K562 (cell line): Measurements from ENCODE around the gene IMMP2L.

Experiments
- BRCA1 ChIP-seq, 2 experiments: fragments of 450-650 bp in 1 of 2; sonication (generic) in 1 of 2; formaldehyde crosslinking in 1 of 2; IDR thresholded peaks; 2 replicates each; pipeline versions ENCODE4 v1.5.0 to v1.6.1; 2017 to 2020; ENCODE audit warnings: mild to moderate bottlenecking in 1 of 2, missing genetic modification reagents in 1 of 2
- HOXB6 ChIP-seq: fragments of 250-450 bp; sonication (Bioruptor Pico); IDR thresholded peaks from 2 replicates; pipeline ENCODE4 v1.5.1; 2022; ENCODE audit warnings: mild to moderate bottlenecking, borderline replicate concordance
- MEF2D ChIP-seq: conservative IDR thresholded peaks from 2 replicates; pipeline ENCODE4 v1.6.1; 2016; ENCODE audit warnings: low read depth, missing genetic modification characterization, missing compliant biosample characterization
- PHTF2 ChIP-seq: fragments of 250-450 bp; sonication (Bioruptor Pico); IDR thresholded peaks from 2 replicates; pipeline ENCODE4 v1.5.0; 2021; ENCODE audit warnings: mild to moderate bottlenecking
- PML ChIP-seq: IDR thresholded peaks from 2 replicates; pipeline ENCODE4 v1.6.1; 2012; ENCODE audit warnings: low read length, inconsistent platforms
- SMAD1 ChIP-seq: fragments of 150-350 bp; IDR thresholded peaks from 2 replicates; pipeline ENCODE4 v1.6.1; 2014; ENCODE audit warnings: low read length, low read depth; ENCODE audit not compliant: partially characterized antibody
- SMC3 ChIP-seq: conservative IDR thresholded peaks from 2 replicates; pipeline ENCODE4 v1.6.1; 2011; ENCODE audit warnings: low read depth, low read length, improper control_type of control experiment; ENCODE audit not compliant: insufficient read depth
- TAF7 ChIP-seq: fragments of 450-650 bp; IDR thresholded peaks from 2 replicates; pipeline ENCODE4 v1.6.1; 2016; ENCODE audit warnings: missing genetic modification characterization, missing compliant biosample characterization
- ZNF282 ChIP-seq: sonication (generic); formaldehyde crosslinking; IDR thresholded peaks from 2 replicates; pipeline ENCODE4 v1.8.1; 2023; ENCODE audit warnings: missing genetic modification reagents
- TF ChIP-seq, protein P1 (sequence below), 2 experiments: fragments of 450-650 bp in 1 of 2; IDR thresholded peaks; 2 replicates each; pipeline ENCODE4 v1.6.1; 2011 to 2017; ENCODE audit warnings: low read depth in 2 of 2, antibody characterized with exemption in 1 of 2, borderline replicate concordance in 1 of 2, low read length in 1 of 2, mild to moderate bottlenecking in 1 of 2, mixed read lengths in 1 of 2; ENCODE audit not compliant: control insufficient read depth in 1 of 2
- TF ChIP-seq, protein P2 (sequence below): sonication (generic); formaldehyde crosslinking; IDR thresholded peaks from 2 replicates; pipeline ENCODE4 v1.9.0; 2022; ENCODE audit warnings: mild to moderate bottlenecking, missing genetic modification reagents
- TF ChIP-seq, protein P3 (sequence below), 3 experiments: IDR thresholded peaks in 2 of 3; conservative IDR thresholded peaks in 1 of 3; 2 replicates each; pipeline ENCODE4 v1.5.1; 2011 to 2012; ENCODE audit warnings: low read length in 3 of 3, mild to moderate bottlenecking in 3 of 3, control low read depth in 2 of 3, improper control_type of control experiment in 1 of 3, inconsistent platforms in 1 of 3, low read depth in 1 of 3, mixed read lengths in 1 of 3, moderate library complexity in 1 of 3; ENCODE audit not compliant: insufficient read depth in 2 of 3

DNA sequence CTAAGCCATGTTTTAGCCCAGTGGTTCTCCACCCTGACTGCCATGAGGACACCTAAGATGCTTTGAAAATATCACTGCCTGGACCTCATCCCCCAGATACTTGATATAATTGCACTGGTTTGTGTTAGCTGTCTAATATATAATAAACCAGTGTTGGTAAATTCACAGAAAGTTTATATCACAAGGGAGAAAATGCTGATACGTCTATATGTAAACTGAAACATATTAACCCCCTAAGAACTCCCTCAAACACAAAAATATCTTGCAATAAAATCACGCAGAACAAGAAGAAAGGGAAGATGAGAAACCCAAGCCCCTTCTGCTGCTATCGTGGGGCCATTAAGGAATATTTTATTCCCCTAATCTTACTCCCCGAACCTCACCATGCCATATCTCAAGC, 8.2 kb downstream of the IMMP2L start:
- TF ChIP-seq PML = no peak
- TF ChIP-seq HOXB6 (CRISPR knock-in tag) = no peak
- no peak for TF ChIP-seq TAF7
- TF ChIP-seq, protein P1, sequence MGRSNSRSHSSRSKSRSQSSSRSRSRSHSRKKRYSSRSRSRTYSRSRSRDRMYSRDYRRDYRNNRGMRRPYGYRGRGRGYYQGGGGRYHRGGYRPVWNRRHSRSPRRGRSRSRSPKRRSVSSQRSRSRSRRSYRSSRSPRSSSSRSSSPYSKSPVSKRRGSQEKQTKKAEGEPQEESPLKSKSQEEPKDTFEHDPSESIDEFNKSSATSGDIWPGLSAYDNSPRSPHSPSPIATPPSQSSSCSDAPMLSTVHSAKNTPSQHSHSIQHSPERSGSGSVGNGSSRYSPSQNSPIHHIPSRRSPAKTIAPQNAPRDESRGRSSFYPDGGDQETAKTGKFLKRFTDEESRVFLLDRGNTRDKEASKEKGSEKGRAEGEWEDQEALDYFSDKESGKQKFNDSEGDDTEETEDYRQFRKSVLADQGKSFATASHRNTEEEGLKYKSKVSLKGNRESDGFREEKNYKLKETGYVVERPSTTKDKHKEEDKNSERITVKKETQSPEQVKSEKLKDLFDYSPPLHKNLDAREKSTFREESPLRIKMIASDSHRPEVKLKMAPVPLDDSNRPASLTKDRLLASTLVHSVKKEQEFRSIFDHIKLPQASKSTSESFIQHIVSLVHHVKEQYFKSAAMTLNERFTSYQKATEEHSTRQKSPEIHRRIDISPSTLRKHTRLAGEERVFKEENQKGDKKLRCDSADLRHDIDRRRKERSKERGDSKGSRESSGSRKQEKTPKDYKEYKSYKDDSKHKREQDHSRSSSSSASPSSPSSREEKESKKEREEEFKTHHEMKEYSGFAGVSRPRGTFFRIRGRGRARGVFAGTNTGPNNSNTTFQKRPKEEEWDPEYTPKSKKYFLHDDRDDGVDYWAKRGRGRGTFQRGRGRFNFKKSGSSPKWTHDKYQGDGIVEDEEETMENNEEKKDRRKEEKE (IDR thresholded peaks at IDR 0.05; ENCODE audit: borderline replicate concordance in 1 of 2, control insufficient read depth in 1 of 2, low read depth in 2 of 2, low read length in 1 of 2) = no peak
- TF ChIP-seq, protein P2, sequence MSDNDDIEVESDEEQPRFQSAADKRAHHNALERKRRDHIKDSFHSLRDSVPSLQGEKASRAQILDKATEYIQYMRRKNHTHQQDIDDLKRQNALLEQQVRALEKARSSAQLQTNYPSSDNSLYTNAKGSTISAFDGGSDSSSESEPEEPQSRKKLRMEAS (CRISPR knock-in tag) = no peak
- TF ChIP-seq, protein P3, sequence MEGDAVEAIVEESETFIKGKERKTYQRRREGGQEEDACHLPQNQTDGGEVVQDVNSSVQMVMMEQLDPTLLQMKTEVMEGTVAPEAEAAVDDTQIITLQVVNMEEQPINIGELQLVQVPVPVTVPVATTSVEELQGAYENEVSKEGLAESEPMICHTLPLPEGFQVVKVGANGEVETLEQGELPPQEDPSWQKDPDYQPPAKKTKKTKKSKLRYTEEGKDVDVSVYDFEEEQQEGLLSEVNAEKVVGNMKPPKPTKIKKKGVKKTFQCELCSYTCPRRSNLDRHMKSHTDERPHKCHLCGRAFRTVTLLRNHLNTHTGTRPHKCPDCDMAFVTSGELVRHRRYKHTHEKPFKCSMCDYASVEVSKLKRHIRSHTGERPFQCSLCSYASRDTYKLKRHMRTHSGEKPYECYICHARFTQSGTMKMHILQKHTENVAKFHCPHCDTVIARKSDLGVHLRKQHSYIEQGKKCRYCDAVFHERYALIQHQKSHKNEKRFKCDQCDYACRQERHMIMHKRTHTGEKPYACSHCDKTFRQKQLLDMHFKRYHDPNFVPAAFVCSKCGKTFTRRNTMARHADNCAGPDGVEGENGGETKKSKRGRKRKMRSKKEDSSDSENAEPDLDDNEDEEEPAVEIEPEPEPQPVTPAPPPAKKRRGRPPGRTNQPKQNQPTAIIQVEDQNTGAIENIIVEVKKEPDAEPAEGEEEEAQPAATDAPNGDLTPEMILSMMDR (IDR thresholded peaks at IDR 0.05 in 2 of 3, conservative IDR thresholded peaks at IDR 0.05 in 1 of 3; ENCODE audit: insufficient read depth in 2 of 3, low read depth in 1 of 3, low read length in 3 of 3) = no peak
- no peak for TF ChIP-seq SMC3
- no peak for TF ChIP-seq SMAD1
- TF ChIP-seq MEF2D (tag) = no peak
- no peak for TF ChIP-seq BRCA1 (IDR thresholded peaks at IDR 0.05)
- TF ChIP-seq BRCA1 (CRISPR knock-in tag; IDR thresholded peaks at IDR 0.05) = no peak
- TF ChIP-seq ZNF282 (CRISPR knock-in tag) = no peak
- TF ChIP-seq PHTF2 (CRISPR knock-in tag) = no peak
